ENCODE data around the gene TNNC2. TPM values are rescaled to one million over a fixed set of nuclear protein-coding genes. Genes with fewer than 3 reads are reported as not detected.

The TNNC2 gene
- total and polyA plus RNA-seq, 2 of the 13 experiments (the other 11 are each of a cell fraction or from before 2014, with no cell fraction given) = 1.8 to 4.7 TPM

DNA sequence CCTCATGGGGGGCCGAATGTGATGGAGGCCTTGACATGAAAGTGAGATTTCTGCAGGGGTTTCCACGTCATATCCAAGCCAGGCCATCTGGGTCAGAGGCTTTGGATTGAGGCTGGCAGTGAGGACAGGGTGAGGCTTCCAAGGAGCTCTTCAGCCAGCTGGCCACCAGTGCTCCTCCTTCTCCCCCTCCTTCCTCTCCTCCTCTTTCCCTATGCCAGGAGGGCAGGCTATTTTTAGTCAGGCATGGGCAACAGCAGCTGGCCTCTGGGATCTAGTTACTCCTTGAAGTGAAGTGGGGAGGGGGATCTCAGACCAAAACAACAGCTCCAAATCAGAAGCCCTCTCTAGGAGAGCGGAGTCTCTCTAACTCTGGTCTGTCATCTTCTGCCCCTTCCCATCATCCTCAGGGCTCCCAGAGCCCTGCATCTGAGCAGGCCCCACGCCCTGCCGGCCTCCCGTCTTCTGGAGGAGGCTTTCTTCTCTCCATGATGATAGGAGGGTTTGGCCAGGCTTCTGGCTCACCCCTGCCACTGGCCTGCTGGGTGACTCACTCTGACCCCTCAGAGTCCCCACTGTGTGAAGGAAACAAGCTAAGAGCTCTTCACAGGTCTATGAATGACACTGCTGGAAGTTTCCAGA, 612 bp downstream of the TNNC2 start (continued):
- no peak for TF ChIP-seq ZKSCAN5 (CRISPR knock-in tag; IDR thresholded peaks at IDR 0.05)
- no peak for TF ChIP-seq ZNF891 (CRISPR knock-in tag; IDR thresholded peaks at IDR 0.05)
- TF ChIP-seq, protein P1, sequence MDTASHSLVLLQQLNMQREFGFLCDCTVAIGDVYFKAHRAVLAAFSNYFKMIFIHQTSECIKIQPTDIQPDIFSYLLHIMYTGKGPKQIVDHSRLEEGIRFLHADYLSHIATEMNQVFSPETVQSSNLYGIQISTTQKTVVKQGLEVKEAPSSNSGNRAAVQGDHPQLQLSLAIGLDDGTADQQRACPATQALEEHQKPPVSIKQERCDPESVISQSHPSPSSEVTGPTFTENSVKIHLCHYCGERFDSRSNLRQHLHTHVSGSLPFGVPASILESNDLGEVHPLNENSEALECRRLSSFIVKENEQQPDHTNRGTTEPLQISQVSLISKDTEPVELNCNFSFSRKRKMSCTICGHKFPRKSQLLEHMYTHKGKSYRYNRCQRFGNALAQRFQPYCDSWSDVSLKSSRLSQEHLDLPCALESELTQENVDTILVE (CRISPR knock-in tag; IDR thresholded peaks at IDR 0.05) = no peak
- TF ChIP-seq NFE2L1 (CRISPR knock-in tag; IDR thresholded peaks at IDR 0.05; ENCODE audit: borderline replicate concordance) = no peak
- TF ChIP-seq ZNF382 (CRISPR knock-in tag; IDR thresholded peaks at IDR 0.05; ENCODE audit: borderline replicate concordance) = no peak
- no peak for TF ChIP-seq HDAC1 (CRISPR knock-in tag; IDR thresholded peaks at IDR 0.05)
- TF ChIP-seq NFKB2 (CRISPR knock-in tag; IDR thresholded peaks at IDR 0.05; ENCODE audit: borderline replicate concordance) = peak; percentile 87; the same call in 1 of the 2 replicates
- no peak for TF ChIP-seq TCF12 (IDR thresholded peaks at IDR 0.05)
- TF ChIP-seq TCF12 (CRISPR knock-in tag; IDR thresholded peaks at IDR 0.05) = no peak
- no peak for TF ChIP-seq ATF1 (CRISPR knock-in tag; IDR thresholded peaks at IDR 0.05)
- no peak for TF ChIP-seq PHF21A (CRISPR knock-in tag; IDR thresholded peaks at IDR 0.05)
- no peak for TF ChIP-seq THAP9 (CRISPR knock-in tag; IDR thresholded peaks at IDR 0.05; ENCODE audit: borderline replicate concordance)
- 0 out of 2 replicates have a peak, but pooled peaks have one; percentile 18 for TF ChIP-seq ZNF547 (CRISPR knock-in tag; IDR thresholded peaks at IDR 0.05)
- TF ChIP-seq ZNF143 (CRISPR knock-in tag; IDR thresholded peaks at IDR 0.05) = peak; percentile 63; the same call in 1 of the 2 replicates
- TF ChIP-seq, protein P2, sequence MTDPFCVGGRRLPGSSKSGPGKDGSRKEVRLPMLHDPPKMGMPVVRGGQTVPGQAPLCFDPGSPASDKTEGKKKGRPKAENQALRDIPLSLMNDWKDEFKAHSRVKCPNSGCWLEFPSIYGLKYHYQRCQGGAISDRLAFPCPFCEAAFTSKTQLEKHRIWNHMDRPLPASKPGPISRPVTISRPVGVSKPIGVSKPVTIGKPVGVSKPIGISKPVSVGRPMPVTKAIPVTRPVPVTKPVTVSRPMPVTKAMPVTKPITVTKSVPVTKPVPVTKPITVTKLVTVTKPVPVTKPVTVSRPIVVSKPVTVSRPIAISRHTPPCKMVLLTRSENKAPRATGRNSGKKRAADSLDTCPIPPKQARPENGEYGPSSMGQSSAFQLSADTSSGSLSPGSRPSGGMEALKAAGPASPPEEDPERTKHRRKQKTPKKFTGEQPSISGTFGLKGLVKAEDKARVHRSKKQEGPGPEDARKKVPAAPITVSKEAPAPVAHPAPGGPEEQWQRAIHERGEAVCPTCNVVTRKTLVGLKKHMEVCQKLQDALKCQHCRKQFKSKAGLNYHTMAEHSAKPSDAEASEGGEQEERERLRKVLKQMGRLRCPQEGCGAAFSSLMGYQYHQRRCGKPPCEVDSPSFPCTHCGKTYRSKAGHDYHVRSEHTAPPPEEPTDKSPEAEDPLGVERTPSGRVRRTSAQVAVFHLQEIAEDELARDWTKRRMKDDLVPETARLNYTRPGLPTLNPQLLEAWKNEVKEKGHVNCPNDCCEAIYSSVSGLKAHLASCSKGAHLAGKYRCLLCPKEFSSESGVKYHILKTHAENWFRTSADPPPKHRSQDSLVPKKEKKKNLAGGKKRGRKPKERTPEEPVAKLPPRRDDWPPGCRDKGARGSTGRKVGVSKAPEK (CRISPR knock-in tag; IDR thresholded peaks at IDR 0.05; ENCODE audit: borderline replicate concordance) = no peak
- TF ChIP-seq KAT7 (CRISPR knock-in tag; IDR thresholded peaks at IDR 0.05; ENCODE audit: borderline replicate concordance) = no peak
- no peak for TF ChIP-seq ZSCAN22 (CRISPR knock-in tag; IDR thresholded peaks at IDR 0.05)
- no peak for TF ChIP-seq NKX3-1 (CRISPR knock-in tag; IDR thresholded peaks at IDR 0.05)
- TF ChIP-seq ZKSCAN1 (IDR thresholded peaks at IDR 0.05; ENCODE audit: low read length) = peak; percentile 73; the same call in 1 of the 2 replicates
- TF ChIP-seq POLR2AphosphoS2 (IDR thresholded peaks at IDR 0.05; ENCODE audit: low read depth, low read length) = no peak
- no peak for TF ChIP-seq ZBTB2 (CRISPR knock-in tag; IDR thresholded peaks at IDR 0.05; ENCODE audit: low read depth)
